ENCODE data around the gene DLG2.

Gene DLG2

DNA sequence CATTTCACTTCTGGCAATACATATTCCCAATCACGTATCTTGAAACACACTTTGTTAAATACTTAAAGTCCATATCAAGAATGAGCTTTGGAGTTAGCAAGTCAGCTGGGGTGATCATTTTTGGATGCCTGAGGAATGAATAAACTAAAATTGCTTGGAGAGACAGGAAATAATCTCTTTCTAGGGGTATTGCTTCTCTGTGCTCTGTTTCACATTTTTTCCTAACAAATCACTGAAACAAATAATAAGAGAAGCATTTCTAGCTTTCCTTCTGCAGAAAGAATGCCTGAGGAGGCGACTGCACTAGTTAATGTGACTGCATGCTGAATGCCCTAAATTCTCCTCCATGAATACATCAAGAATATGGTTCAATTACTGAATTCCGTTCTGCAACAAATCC lies 1799.6 kb downstream of the DLG2 start:
- DNase-seq (ENCODE audit: low read depth in 2 of 3, low spot score in 1 of 3) = no peak

DNA sequence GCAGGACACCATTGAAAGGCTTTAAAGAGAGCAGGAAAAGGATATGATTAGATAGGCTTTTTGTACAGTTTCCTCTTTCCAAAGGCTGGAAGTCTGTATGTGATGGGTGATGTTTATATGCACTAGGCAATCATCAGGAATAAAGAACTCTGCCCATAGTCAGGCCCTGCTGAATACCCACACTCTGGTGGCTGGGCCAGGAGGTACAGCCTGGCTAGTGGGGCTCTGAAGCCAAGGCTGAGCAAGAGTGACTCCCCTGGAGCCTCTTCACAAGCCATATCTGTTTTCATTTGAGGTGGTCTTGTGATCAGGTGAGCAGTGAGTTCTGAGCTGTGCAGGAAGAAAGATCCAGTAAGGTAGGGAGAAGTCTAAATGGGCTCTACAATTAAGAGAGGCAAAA lies 1801.1 kb downstream of the DLG2 start:
- no peak for DNase-seq (ENCODE audit: low read depth in 2 of 3, low spot score in 1 of 3)

DNA sequence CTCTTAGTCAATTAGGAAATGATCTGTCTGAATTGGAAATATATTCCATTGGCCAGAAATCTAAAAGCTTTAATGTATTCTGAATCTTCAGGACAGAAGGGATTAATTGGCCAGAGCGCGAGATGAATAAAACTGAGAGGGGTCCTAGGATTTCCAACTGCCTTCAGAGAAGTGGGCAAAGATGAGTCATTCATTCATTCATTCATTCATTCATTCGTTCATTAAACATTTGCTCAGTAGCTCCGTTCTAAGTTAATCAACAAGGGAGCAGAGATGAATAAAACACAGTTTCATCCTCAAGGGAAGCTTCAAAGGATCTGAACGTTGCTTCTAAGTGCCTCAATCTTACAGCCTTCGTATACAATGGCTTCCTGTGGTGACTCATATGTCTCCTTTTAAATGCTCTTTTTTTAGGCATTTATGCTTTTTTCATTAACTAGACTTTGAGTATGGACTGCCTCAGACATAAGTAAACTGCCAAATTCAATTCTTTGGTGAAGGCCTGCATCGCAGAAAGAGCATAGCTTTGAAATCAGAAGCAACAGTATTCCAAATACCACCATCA lies 1803.6 kb downstream of the DLG2 start:
- no peak for DNase-seq (ENCODE audit: low read depth in 2 of 3, low spot score in 1 of 3)

DNA sequence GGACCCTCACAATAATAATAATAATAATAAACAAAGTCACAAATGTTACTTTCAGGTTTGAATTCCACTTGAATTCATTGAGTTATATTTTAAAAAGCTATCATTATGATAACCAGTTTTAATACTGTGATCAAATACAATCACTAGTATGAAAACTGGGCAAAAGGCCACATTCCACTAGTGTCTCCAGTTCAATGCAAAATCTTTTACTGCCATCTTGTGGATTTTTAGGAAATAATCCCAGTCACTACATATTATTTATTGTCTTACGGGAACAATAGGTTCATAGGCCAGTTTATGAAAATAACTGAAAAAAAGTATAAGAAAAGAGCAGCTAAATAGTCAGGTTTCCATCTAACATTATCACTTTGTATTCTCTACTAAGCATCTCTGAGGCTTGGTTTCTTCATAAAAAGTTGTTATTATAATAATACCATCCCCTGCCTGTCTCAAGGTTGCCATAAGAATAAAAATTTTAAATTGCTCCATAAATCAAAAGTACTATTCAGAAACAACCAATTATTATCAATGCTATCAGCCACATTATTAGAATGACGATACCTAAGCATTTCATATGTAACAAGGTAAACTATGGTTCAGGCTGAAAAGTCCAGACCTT lies 1807.1 kb downstream of the DLG2 start:
- no peak for DNase-seq (ENCODE audit: low read depth in 2 of 3, low spot score in 1 of 3)

DNA sequence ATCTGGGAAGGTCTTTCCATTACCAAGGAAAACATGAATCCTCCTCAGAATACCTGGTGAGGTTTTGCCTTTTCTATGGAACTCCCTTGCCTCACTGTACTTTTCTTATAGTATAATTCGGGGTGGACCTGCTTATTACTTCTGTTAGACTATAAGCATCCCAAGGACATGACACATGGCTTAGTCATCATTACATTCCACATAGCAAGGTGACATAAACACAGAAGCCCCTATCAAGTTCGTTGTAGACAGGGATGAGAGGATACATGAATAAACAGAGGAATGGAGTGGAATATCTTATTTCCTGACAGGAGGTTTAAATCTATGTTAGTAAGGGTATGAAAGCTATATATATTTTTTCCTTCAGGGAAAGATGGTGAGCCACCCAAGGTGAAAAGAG lies 1808.8 kb downstream of the DLG2 start:
- DNase-seq (ENCODE audit: low read depth in 2 of 3, low spot score in 1 of 3) = no peak

DNA sequence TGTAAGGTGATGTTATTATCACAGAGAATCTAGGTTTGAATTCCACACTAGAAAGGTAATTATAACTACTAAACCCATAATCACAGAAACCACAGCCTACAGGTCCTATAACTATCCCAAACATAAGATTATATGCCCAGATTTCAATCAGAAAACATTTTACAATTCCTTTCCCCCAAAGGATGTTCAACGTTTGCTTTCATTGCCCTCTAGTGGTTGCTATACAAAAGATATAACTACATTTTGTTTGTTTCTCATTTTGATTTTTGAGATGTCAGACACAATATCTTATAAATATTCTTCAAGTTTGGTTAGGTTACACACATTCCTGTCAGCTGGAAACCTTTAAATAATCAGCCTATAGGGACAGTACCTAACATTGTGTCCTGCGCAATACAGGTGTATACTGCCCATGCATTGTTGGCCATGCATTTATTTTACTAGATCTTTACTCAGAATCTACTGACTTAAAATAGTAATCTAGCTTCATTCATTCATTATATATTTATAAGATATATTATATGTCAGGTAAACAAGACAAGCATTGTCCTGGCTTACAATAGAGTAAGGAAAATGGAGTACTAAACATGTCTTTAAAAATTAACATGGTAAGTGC lies 1810.5 kb downstream of the DLG2 start:
- DNase-seq (ENCODE audit: low read depth in 2 of 3, low spot score in 1 of 3) = no peak

DNA sequence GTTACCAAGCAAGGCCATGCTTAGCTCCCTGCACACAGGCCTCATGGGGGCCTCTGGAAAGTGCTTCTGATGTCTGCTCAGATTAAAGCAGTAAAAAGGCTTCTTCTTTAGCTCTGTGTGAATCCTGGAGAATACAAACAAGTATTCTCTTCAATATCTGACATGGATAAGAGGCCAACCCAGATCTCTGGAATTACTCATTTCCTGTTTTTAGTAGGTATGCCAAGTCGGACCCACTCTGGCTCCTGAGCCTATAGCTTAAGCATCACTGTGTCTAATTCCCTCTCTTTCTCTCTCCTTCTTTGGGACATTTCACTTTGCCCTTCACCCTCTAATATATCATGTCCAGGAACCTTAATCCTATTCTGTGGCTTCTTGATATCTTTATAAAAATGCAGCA lies 1811.4 kb downstream of the DLG2 start:
- DNase-seq (ENCODE audit: low read depth in 2 of 3, low spot score in 1 of 3) = no peak

DNA sequence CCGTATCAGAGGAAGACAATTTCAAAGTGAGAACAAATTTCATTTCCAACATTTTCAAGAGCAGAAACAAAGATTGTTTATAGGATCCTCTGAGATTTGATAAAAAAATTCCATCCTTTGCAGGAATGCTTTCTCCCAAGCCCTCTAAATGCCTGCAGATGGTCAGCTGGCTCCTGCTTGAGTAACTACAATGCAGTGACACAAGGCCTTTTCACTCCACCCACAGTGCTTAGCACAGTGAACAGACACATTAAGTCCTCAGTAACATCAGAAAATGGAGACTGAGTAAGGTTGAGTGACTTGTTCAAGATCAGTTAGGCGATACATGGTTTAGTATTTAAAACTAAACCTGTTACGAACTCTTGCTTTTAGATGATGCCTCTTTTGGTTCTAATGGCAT lies 1813.8 kb downstream of the DLG2 start:
- DNase-seq (ENCODE audit: low read depth in 2 of 3, low spot score in 1 of 3) = no peak

DNA sequence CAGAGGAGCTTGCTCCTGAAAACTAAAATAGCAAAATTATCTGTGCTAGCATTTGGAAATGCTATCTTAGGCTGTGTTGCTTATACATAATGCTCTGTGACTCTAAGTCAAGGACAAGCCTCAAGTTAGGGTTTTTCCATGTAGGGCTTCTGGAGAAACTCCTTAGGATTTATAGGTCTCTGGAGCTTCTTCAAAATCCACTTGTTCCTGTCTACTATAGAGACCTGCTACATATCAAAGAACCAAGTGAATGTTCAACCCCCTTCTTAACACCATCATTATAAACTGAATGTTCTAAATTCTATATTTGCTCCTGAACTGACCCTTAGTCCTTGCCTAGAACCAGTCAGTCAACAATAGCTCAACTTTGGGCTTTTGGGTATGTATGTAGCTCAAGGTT lies 1817.9 kb downstream of the DLG2 start:
- no peak for DNase-seq (ENCODE audit: low read depth in 2 of 3, low spot score in 1 of 3)

DNA sequence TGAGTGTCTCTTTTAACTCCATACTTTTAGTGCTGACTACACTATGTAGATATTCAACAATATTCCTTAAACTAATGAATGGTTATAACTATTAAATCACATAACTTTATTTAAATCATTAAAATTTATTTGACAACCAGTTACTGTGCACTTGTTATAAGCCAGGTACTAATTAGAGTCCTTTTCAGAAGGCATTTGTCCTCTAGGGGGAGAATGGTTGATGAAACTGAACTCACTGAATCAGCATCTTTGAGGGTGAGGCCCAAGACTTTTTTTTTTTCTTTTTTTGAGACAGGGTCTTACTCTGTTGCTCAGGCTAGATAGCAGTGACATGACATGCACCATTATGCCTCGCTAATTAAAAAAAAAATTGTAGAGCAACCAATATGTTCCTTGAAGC lies 1825.3 kb downstream of the DLG2 start:
- DNase-seq (ENCODE audit: low read depth in 2 of 3, low spot score in 1 of 3) = no peak

DNA sequence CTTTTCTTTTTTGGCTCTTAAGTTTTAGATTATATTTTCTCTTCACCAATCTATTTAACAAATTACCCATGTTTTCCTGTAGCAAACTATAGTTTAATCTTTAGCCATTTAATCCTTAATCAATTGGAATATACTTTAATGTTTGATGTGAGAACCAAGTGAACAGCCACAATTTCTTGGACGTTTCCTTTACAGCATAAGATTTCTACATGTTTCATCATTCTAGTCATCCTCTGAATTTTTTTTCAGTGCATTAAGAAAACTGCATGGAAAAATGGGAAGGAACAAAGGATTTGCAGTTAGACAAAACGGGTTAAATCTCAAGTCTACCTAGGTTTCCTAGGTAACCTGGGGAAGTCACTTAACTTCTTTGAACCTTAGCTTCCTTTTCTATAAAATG lies 1833.8 kb downstream of the DLG2 start:
- DNase-seq (ENCODE audit: low read depth in 2 of 3, low spot score in 1 of 3) = no peak

DNA sequence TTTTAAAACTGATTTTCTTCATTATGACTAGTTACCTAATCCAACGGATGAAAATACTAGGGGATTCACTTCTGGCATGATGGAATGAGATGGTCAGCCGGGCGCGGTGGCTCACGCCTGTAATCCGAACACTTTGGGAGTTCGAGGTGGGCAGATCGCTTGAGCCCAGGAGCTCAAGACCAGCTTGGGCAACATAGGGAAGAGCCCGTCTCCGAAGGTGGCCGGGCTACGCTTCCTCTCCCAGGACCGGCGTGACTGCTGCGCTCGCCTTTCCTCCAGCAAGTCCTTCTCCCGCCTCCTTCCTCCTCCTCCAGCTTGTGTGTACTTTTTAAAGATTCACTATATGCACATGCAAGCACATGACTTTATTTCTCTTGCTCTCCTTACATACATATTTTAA lies 1835.6 kb downstream of the DLG2 start:
- DNase-seq (ENCODE audit: low read depth in 2 of 3, low spot score in 1 of 3) = no peak

DNA sequence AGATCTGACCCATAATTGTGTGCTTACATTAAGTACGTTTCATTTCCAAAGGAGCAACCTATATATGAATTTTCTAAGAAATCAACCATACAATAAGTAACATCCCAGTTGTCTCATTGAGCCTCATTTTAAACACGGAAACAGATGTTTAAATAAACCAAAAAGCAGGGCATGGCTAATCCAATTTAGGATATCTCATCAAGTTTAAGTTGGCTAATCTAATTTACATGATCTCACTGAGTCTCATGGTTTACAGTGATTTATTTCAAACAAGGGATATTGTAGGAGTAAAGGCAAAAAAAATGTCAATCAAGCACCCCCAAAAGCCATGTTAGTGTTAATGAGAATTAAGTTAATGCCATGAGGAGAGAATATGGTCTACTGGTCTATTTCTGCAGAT lies 1841.2 kb downstream of the DLG2 start:
- DNase-seq (ENCODE audit: low read depth in 2 of 3, low spot score in 1 of 3) = no peak

DNA sequence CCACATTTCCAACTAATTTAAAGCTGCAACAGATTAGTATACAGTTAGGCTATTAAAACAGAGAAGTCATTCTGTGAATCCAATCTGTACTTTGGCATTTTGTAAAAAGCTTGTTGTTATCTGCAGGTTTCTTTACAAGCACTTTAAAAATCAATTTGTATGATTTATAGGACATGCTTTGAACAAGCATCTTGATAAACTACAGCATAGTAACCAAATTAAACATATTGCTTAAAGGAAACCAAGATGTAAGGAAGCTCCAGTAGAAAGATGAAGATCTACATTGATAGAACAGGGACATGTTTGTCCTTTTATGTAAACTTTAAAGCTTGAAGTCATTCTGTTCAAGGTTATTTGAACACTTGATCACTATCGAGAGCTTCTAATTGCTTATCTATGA lies 1842.7 kb downstream of the DLG2 start:
- DNase-seq (ENCODE audit: low read depth in 2 of 3, low spot score in 1 of 3) = no peak

DNA sequence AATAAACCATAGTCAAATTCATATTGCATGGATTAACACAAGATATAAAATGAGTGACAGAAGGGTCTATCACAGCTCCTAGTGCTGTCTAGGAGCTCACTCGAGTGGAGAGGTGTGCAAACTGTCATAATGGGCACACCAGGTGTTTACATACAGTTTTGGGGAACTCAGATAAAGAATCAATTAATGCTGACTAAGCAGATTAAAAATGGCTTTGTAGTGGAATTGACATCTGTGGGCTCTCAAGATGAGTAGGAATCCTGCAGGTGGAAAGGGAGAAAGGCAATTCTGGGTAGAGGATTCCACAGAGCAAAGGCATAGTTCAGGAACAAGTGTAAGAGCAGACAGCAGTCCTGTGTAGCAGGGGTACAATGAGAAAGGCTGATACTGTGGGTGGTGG lies 1844.8 kb downstream of the DLG2 start:
- DNase-seq (ENCODE audit: low read depth in 2 of 3, low spot score in 1 of 3) = no peak

DNA sequence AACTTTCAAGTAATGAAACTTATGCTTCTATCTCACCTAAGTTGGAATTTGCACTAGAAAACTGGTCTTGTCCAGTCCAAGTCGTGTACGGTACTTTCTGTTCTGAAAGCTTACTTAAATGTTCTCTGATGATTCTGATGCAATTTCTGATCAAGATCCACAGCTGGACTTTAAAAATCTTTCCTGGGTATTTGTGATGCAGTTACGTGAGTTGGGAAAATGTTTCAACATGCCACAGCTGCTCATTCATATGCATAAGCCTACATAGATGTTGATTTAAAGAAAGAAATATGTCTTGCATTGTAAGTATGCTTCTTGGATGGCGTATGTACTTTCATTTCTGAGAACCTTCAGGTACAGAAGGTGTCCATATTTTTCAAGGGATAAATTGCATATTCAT lies 1847.3 kb downstream of the DLG2 start:
- no peak for DNase-seq (ENCODE audit: low read depth in 2 of 3, low spot score in 1 of 3)

DNA sequence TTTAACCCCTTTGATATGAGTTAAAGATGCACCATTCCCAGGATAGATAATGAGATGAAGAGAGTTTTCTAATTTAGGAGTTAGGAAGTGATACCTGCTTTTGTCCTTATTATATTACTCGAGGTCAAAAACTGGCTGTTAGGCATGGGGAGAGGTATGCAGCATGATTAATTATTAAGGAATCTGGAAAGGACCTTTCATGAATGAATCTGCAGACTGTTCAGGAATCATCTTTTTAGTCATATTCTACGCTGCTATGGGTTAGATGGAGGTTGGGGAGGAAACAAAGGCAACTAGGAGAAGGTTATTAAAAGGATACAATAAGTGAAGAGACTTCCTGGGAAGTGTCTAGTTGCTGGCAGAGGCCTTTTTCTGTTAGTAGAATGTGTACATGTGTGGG lies 1848.5 kb downstream of the DLG2 start:
- DNase-seq (ENCODE audit: low read depth in 2 of 3, low spot score in 1 of 3) = no peak

DNA sequence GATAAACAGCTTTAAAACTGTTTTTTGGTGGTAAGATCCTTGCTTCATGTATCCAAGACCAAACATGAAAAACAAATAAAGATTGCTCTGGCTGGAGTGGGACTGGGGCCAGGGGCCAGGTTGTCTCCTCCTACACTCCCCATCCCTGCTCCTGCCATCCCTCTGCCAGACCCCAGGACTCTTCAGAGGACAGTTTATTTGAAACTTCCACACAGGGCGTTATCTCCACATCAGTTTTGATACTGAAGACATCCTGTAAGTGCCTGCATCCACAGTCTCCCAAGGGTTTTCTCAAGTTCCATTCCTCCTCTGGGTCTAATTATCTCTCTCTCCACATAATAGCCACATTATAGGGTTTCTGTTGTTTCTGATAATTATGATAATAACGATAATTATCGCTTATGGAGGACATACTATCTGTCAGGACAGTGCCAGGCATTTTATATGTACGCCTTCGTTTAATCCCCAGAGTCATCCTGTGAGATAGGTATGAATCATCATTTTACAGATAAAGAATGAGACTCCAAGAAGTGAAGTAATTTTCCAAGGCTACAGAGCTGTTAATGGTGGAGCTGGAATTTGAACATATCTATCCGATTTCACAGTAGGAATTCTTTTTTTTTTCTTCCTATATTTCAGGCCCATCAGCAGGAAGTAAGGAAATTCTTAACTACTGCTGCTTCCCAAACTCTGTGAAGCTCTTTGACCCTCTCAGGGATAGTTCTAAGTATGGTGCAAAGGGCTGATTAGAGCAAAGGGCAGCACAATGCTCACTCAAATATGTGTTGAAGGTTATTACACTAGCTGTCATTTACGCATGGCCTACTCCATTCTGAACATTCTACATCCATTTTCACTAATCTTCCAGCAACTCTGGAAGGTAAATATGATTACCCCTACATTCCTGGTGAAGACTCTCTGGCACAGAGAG lies 1852.9 kb downstream of the DLG2 start:
- no peak for DNase-seq (ENCODE audit: low read depth in 2 of 3, low spot score in 1 of 3)

DNA sequence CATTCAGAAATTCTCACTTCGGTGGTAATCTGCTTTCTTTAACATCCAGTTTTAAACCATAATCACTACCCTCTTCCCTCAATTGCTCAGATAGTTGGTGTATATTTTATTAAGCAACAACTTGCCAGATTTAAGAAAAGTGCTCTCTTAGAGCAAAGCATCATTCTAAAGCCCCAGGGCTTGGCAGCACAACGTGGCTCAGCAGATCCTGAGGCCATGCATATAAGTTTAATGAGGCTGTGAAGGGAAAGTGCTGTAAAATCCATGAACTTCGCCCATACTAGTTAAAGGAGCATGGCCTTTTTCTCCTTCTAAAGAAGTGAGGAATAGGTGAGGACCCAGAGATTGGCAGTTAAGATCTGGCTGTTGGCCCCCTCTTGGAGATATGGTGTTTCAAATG lies 1858.7 kb downstream of the DLG2 start:
- no peak for DNase-seq (ENCODE audit: low read depth in 2 of 3, low spot score in 1 of 3)

DNA sequence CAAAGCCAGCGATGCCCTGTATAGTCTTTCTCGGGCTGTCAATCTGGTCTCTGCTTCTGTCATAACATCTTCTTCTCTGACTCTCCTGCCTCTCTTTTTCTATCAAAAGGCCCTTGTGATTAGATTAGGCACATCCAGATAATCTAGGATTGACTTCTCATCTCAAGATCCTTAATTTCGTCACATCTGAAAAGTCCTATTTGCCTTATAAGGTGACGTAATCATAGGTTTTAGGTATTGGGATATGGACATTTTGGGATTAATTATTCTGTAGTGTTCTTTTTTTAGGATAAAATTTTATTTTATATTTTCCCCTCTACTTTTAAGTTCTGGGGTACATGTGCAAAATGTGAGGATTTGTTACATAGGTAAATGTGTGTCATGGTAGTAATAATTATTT lies 1860.2 kb downstream of the DLG2 start:
- DNase-seq (ENCODE audit: low read depth in 2 of 3, low spot score in 1 of 3) = no peak

DNA sequence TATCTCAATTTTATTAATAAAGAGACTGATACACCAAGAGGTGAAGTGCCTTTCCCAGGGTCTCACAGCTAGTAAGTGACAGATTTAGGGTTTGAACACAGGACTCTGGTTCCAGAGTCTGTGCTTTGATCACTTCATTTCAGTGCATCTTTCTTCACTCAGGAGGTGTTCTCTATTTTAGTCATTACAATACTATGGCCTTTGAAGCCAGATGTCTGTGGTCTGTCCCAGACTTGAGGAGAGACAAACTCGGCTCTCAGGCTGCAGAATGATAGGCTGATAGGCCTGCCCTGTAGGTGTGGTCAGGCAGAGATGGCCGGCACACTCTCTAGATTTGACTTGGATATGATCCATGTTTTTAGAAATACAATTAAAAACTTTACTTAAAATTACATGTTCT lies 1862.5 kb downstream of the DLG2 start:
- no peak for DNase-seq (ENCODE audit: low read depth in 2 of 3, low spot score in 1 of 3)

DNA sequence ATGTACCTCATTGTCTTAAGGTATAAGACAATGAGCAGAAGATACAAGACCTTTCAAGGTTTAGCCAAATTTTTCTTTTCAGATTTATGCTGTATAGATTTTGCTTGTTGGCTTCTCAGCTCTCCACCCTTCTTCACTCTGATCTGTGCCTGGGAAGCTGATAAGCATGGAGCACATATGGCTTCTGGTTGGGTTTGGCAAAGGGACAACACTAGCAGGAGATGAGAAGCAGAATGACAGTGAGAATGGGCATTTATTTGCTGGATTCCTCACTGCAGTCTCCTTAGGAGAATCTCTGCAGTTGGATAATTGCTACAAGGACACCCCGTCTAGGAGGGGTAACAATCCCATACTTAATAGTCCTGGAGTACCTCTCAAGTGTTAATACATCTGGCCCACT lies 1866.2 kb downstream of the DLG2 start:
- no peak for DNase-seq (ENCODE audit: low read depth in 2 of 3, low spot score in 1 of 3)

Data from stimulated activated CD4-positive, alpha-beta T cell treated with anti-CD3 and anti-CD28 coated beads, Interleukin-12 subunit alpha, Interleukin-12 subunit beta, amount 100 ng/mL, for 48 hours (primary cell).